ENCODE measurements around the gene GLCCI1. TPM values are rescaled to one million over a fixed set of nuclear protein-coding genes. Genes with fewer than 3 reads are reported as not detected.
"Not testable (repeated sequence)": the region's sequence is repeated elsewhere in the genome, so short reads cannot be mapped to it uniquely, and the experiment has no call there.

Gene GLCCI1
- total RNA-seq, 2 experiments from 2014 or later = 37.7 to 43.6 TPM

- no peaks in the 10 kb centered on the region for H3K9me3 Mint-ChIP-seq (ENCODE audit: low read depth)
- DNase-seq (no peak), ATAC-seq (no peak)
- no peak overlapping the region for H3K4me3 Mint-ChIP-seq
- H3K27ac Mint-ChIP-seq = no peak overlapping the region
- peaks cover 57% of the 10 kb centered on the region for H3K36me3 Mint-ChIP-seq
- no peaks in the 10 kb centered on the region for H3K27me3 Mint-ChIP-seq
- CTCF ChIA-PET = interaction anchor here (0.9 kb wide), 1 partner anchor 81 kb away, joined by 3 read pairs; no protein-coding TSS in a partner anchor
- H3K4me1 Mint-ChIP-seq = no peaks in the 10 kb centered on the region
These were observed 102.0 kb downstream of the GLCCI1 start for GRCh38 chr7:8070451-8071180.

- Mint-ChIP-seq H3K4me3 (no peak overlapping the region), H3K9me3 (ENCODE audit: low read depth) (no peaks in the 10 kb centered on the region), H3K36me3 (peaks cover 24% of the 10 kb centered on the region), H3K27me3 (no peaks in the 10 kb centered on the region), H3K27ac (no peak overlapping the region), H3K4me1 (no peaks in the 10 kb centered on the region)
- no peak for DNase-seq
- CTCF ChIA-PET = interaction anchor here (0.7 kb wide), 1 partner anchor 77 kb away, joined by 3 read pairs; no protein-coding TSS in a partner anchor
- no peak for ATAC-seq
These were observed 109.8 kb downstream of the GLCCI1 start for GRCh38 chr7:8078418-8078817.

- no peaks in the 10 kb centered on the region for H3K27me3 Mint-ChIP-seq
- CTCF ChIA-PET = no interaction called here
- H3K36me3 Mint-ChIP-seq = peaks cover 21% of the 10 kb centered on the region
- DNase-seq = no peak
- no peaks in the 10 kb centered on the region for H3K9me3 Mint-ChIP-seq (ENCODE audit: low read depth)
- no peak overlapping the region for H3K27ac Mint-ChIP-seq
- H3K4me3 Mint-ChIP-seq = no peak overlapping the region
- ATAC-seq = no peak
- H3K4me1 Mint-ChIP-seq = no peaks in the 10 kb centered on the region
These were observed 114.2 kb downstream of the GLCCI1 start for GRCh38 chr7:8082762-8083161.

GRCh38 chr7:8084836-8085235 lies 116.2 kb downstream of the GLCCI1 start:
- H3K27me3 Mint-ChIP-seq = no peaks in the 10 kb centered on the region
- H3K4me1 Mint-ChIP-seq = no peaks in the 10 kb centered on the region
- no peak overlapping the region for H3K27ac Mint-ChIP-seq
- no peaks in the 10 kb centered on the region for H3K9me3 Mint-ChIP-seq (ENCODE audit: low read depth)
- H3K36me3 Mint-ChIP-seq = peaks cover 24% of the 10 kb centered on the region
- no peak overlapping the region for H3K4me3 Mint-ChIP-seq
- DNase-seq (no peak), ATAC-seq (no peak)
- CTCF ChIA-PET = interaction anchor here (0.6 to 2.3 kb wide), 5 partner anchors 11 to 404 kb away, joined by 3 to 9 read pairs (median 3); no protein-coding TSS in a partner anchor

GRCh38 chr7:8085420-8085819 lies 116.8 kb downstream of the GLCCI1 start:
- no peak overlapping the region for H3K27ac Mint-ChIP-seq
- peaks cover 26% of the 10 kb centered on the region for H3K36me3 Mint-ChIP-seq
- no peaks in the 10 kb centered on the region for H3K27me3 Mint-ChIP-seq
- no peaks in the 10 kb centered on the region for H3K4me1 Mint-ChIP-seq
- no peak overlapping the region for H3K4me3 Mint-ChIP-seq
- CTCF ChIA-PET = interaction anchor here (0.9 to 2.3 kb wide), 3 partner anchors 12 to 105 kb away, joined by 3 to 9 read pairs (median 4); no protein-coding TSS in a partner anchor
- DNase-seq (no peak), ATAC-seq (no peak)
- no peaks in the 10 kb centered on the region for H3K9me3 Mint-ChIP-seq (ENCODE audit: low read depth)

- Mint-ChIP-seq H3K27ac (no peak overlapping the region), H3K4me1 (no peaks in the 10 kb centered on the region), H3K9me3 (ENCODE audit: low read depth) (no peaks in the 10 kb centered on the region), H3K27me3 (no peaks in the 10 kb centered on the region), H3K4me3 (no peak overlapping the region), H3K36me3 (peaks cover 26% of the 10 kb centered on the region)
- CTCF ChIA-PET = interaction anchor here (1.3 to 2.3 kb wide), 2 partner anchors 12 to 50 kb away, joined by 3 to 9 read pairs; no protein-coding TSS in a partner anchor
- DNase-seq (no peak), ATAC-seq (no peak)
These were observed 117.6 kb downstream of the GLCCI1 start for GRCh38 chr7:8086239-8086638.

- Mint-ChIP-seq H3K4me3 (no peak overlapping the region), H3K4me1 (no peaks in the 10 kb centered on the region), H3K9me3 (ENCODE audit: low read depth) (no peaks in the 10 kb centered on the region), H3K36me3 (peaks cover 27% of the 10 kb centered on the region), H3K27ac (no peak overlapping the region), H3K27me3 (no peaks in the 10 kb centered on the region)
- DNase-seq (no peak), ATAC-seq (no peak)
- CTCF ChIA-PET = no interaction called here
These were observed 120.6 kb downstream of the GLCCI1 start for GRCh38 chr7:8089036-8089780.

- no peak for ATAC-seq
- Mint-ChIP-seq H3K36me3 (peaks cover 22% of the 10 kb centered on the region), H3K4me1 (no peaks in the 10 kb centered on the region), H3K9me3 (ENCODE audit: low read depth) (no peaks in the 10 kb centered on the region), H3K4me3 (no peak overlapping the region), H3K27ac (no peak overlapping the region), H3K27me3 (no peaks in the 10 kb centered on the region)
- CTCF ChIA-PET = interaction anchor here (1.5 kb wide), 1 partner anchor 29 kb away, joined by 3 read pairs; no protein-coding TSS in a partner anchor
- DNase-seq = no peak
These were observed 123.5 kb downstream of the GLCCI1 start for GRCh38 chr7:8092140-8092539.

GRCh38 chr7:8094164-8095140 lies 125.9 kb downstream of the GLCCI1 start:
- no peaks in the 10 kb centered on the region for H3K9me3 Mint-ChIP-seq (ENCODE audit: low read depth)
- DNase-seq (no peak), ATAC-seq (no peak)
- H3K36me3 Mint-ChIP-seq = peaks cover 26% of the 10 kb centered on the region
- no peak overlapping the region for H3K4me3 Mint-ChIP-seq
- no peaks in the 10 kb centered on the region for H3K4me1 Mint-ChIP-seq
- no peaks in the 10 kb centered on the region for H3K27me3 Mint-ChIP-seq
- no peak overlapping the region for H3K27ac Mint-ChIP-seq
- CTCF ChIA-PET = no interaction called here

- peaks cover 23% of the 10 kb centered on the region for H3K4me1 Mint-ChIP-seq
- H3K36me3 Mint-ChIP-seq = peaks cover 25% of the 10 kb centered on the region
- H3K4me3 Mint-ChIP-seq; H3K27ac Mint-ChIP-seq; ATAC-seq; H3K9me3 Mint-ChIP-seq (ENCODE audit: low read depth); DNase-seq; H3K27me3 Mint-ChIP-seq: not testable (repeated sequence)
- CTCF ChIA-PET = interaction anchor here (0.6 kb wide), 1 partner anchor 560 kb away, joined by 3 read pairs; no protein-coding TSS in a partner anchor
These were observed 132.7 kb downstream of the GLCCI1 start for GRCh38 chr7:8101292-8101691.

- H3K27ac Mint-ChIP-seq = no peak overlapping the region
- CTCF ChIA-PET = no interaction called here
These were observed 134.7 kb downstream of the GLCCI1 start for GRCh38 chr7:8103282-8103681.

GRCh38 chr7:8105449-8106095 lies 137.0 kb downstream of the GLCCI1 start:
- H3K4me3 Mint-ChIP-seq = no peak overlapping the region
- ATAC-seq (peak; percentile 83), DNase-seq (peak; percentile 73)
- no peaks in the 10 kb centered on the region for H3K27me3 Mint-ChIP-seq
- peaks cover 13% of the 10 kb centered on the region for H3K36me3 Mint-ChIP-seq
- CTCF ChIA-PET = interaction anchor here (0.6 to 1.4 kb wide), 5 partner anchors 11 to 158 kb away, joined by 3 to 6 read pairs (median 3); no protein-coding TSS in a partner anchor
- H3K9me3 Mint-ChIP-seq (ENCODE audit: low read depth) = peaks cover 8% of the 10 kb centered on the region
- peak overlapping the region; percentile 65 for H3K27ac Mint-ChIP-seq
- H3K4me1 Mint-ChIP-seq = peaks cover 31% of the 10 kb centered on the region

More at GRCh38 chr7:8103282-8103681, 134.7 kb downstream of the GLCCI1 start:
- ATAC-seq (no peak), DNase-seq (no peak)
- peaks cover 21% of the 10 kb centered on the region for H3K36me3 Mint-ChIP-seq
- peaks cover 8% of the 10 kb centered on the region for H3K9me3 Mint-ChIP-seq (ENCODE audit: low read depth)
- H3K4me1 Mint-ChIP-seq = peaks cover 31% of the 10 kb centered on the region
- H3K27me3 Mint-ChIP-seq = no peaks in the 10 kb centered on the region
- no peak overlapping the region for H3K4me3 Mint-ChIP-seq
